Astrocyte (in vitro differentiated cells and primary cell): ENCODE measurements around the gene DNAL1.

Experiments used
- CTCF ChIP-seq: IDR thresholded peaks from 2 replicates; pipeline ENCODE4 v1.5.1; 2011; ENCODE audit warnings: low read depth, mild to moderate bottlenecking, inconsistent platforms, low read length, moderate library complexity; ENCODE audit not compliant: insufficient read depth
- EZH2 ChIP-seq: IDR thresholded peaks from 2 replicates; pipeline ENCODE4 v1.6.1; 2012; ENCODE audit warnings: mild to moderate bottlenecking, low read length, inconsistent platforms; ENCODE audit not compliant: insufficient read depth

GRCh38 chr14:73625706-73626105 lies 19.1 kb upstream of the DNAL1 start:
- no peak for TF ChIP-seq EZH2
- TF ChIP-seq CTCF: no peak
